Measurements from ENCODE around the gene NAV2.

- TF ChIP-seq, protein P1, sequence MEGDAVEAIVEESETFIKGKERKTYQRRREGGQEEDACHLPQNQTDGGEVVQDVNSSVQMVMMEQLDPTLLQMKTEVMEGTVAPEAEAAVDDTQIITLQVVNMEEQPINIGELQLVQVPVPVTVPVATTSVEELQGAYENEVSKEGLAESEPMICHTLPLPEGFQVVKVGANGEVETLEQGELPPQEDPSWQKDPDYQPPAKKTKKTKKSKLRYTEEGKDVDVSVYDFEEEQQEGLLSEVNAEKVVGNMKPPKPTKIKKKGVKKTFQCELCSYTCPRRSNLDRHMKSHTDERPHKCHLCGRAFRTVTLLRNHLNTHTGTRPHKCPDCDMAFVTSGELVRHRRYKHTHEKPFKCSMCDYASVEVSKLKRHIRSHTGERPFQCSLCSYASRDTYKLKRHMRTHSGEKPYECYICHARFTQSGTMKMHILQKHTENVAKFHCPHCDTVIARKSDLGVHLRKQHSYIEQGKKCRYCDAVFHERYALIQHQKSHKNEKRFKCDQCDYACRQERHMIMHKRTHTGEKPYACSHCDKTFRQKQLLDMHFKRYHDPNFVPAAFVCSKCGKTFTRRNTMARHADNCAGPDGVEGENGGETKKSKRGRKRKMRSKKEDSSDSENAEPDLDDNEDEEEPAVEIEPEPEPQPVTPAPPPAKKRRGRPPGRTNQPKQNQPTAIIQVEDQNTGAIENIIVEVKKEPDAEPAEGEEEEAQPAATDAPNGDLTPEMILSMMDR (IDR thresholded peaks at IDR 0.05), result no peak
- TF ChIP-seq POLR2A (IDR thresholded peaks at IDR 0.05), result no peak
- TF ChIP-seq POLR2AphosphoS5 (IDR thresholded peaks at IDR 0.05), result no peak
Observed at GRCh38 chr11:20036626-20037335, 324.1 kb downstream of the NAV2 start.
